Vagina (tissue), 2 donors: Measurements from ENCODE around the gene PAIP2B.

Source experiments
- CTCF ChIP-seq, 3 experiments: fragments of 450-650 bp in 2 of 3; fragments of 200-600 bp in 1 of 3; sonication (generic) in 1 of 3; IDR thresholded peaks; one replicate each; pipeline ENCODE4 v1.5.1; 2017 to 2019; ENCODE audit warnings: antibody characterized with exemption in 3 of 3, mild to moderate bottlenecking in 2 of 3, moderate library complexity in 2 of 3
- POLR2A ChIP-seq, 2 donors: fragments of 450-650 bp; IDR thresholded peaks; one replicate each; pipeline ENCODE4 v1.6.1; 2017; ENCODE audit warnings: antibody characterized with exemption in 2 of 2, mild to moderate bottlenecking in 2 of 2, moderate library complexity in 2 of 2
- POLR2AphosphoS5 ChIP-seq, 2 donors: sonication (generic); formaldehyde crosslinking; IDR thresholded peaks; one replicate each; pipeline ENCODE4 v1.9.0; 2017; ENCODE audit warnings: antibody characterized with exemption in 2 of 2, mild to moderate bottlenecking in 2 of 2, low read depth in 1 of 2; ENCODE audit not compliant: insufficient read depth in 1 of 2

GRCh38 chr2:71263386-71263785 lies 36.5 kb upstream of the PAIP2B start:
- TF ChIP-seq POLR2AphosphoS5 (IDR thresholded peaks at IDR 0.05; ENCODE audit: insufficient read depth in 1 of 2, low read depth in 1 of 2), result no peak
- TF ChIP-seq CTCF (IDR thresholded peaks at IDR 0.05), result no peak
- no peak for TF ChIP-seq POLR2A (IDR thresholded peaks at IDR 0.05)
